Measurements from ENCODE around the gene SLC24A4. TPM values are rescaled to one million over a fixed set of nuclear protein-coding genes. Genes with fewer than 3 reads are reported as not detected.
A peak's percentile ranks its signal among the peaks of the same experiment; 100 is the strongest.
"Not testable (repeated sequence)": the region's sequence is repeated elsewhere in the genome, so short reads cannot be mapped to it uniquely, and the experiment has no call there.

The SLC24A4 gene
- total RNA-seq, 1 donor from 2014 or later: 3.6 TPM

DNA sequence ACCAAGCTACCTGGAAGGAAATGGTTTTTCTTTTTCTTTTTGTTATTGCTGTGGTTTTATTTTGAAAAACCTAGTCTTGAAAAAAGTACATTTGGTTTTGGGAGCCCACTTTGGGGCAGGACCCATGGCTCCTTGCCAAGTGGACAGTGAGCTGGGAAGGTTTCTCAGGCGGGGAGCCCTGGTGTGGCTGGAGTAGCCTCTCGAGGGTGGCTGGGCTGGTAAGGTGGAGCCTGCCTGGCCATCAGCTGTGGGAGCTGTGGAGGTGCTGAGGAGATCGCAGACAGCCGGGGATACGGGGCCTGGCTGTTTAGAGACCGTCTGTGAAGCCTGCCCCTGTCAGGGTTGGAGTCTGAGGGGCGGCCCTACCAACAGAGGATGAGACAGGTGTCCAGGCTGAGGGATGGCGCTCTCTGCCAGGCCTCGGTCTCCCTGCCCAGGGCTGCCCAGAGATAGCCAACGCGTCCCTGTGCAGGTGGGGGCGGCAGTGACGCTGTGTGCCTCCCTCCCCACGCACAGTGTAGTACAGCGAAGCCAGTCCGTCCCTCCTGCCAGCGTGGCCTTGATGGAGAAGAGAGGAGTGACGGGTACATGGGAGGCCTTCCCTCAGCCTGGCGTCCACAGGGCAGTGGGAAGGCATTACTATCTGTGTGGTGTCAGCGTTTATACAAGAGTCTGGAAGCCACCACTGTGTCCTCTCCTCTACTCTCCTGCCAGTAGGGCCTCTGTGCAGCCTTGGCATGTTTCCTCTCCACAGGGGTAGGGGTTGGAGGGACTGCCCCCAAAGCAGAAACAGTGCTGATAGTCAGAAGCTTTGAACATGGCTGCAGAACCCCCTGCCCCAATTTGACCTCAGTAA is 196.5 kb downstream of the SLC24A4 start:
- DNase-seq (ENCODE audit: low spot score): no peak
- intact Hi-C loops (cut with DNase I): no loop called here
- ATAC-seq: no peak

DNA sequence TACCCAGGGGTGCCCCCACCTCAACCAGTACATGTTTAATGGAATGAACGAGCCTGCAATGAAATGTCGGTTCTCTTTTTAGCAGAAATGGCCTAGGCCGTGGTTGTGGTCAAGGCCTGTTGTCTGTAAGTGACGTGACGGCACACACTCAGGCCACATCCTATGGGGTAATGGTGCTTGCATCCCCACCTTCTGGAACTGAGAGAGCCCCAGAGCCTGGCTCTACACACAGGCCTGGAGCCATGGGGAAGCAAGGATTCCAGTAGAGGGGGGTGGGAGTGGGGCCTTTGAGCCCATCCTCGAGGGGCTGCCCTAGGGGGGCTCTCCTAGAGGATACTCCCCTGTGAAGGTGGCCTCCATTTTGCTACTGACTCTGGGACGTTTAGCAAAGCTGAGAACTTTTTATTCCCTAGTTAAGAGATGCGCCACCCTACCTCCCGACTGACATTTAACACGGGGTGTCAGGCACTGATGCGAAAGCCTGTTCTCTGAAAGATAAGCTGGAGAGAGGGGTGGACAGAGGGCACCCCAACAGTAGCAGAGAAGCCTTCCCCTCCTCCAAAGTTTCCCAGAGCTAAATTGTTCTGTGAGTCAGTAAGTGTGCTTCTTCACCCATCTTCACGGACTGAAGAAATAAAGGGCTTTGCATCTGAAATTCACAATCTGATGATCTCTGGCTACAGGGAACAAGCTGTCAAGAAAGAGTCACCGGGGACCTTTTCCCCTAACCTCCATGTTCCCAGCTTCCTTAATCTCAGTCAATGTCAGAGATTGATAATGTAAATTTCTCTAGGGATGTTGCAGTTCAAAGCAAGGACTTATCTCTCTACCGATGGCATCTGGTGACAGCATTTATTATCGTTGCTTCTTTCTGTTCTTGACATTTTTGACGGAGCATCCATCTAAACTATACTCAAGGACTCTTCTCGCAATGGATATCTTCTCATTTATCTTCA is 197.4 kb downstream of the SLC24A4 start:
- ATAC-seq (no peak), DNase-seq (ENCODE audit: low spot score) (no peak)
- intact Hi-C loops (cut with DNase I): no loop called here

DNA sequence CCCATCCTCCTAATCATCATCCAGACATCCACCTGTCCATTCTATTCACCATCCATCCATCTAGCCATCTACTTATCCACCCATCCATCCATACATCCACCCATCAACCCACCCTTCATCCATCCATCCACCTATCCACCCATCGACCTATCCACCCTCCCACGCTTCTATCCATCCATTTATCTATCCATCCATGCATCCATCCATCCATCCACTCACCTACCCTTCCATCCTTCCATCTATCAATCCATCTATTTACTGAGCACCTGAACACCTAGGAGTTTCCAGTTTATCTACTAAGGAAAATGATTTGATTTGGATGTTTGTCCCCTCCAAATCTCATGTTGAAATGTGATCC is 198.1 kb downstream of the SLC24A4 start:
- intact Hi-C loops (cut with DNase I): no loop called here
- ATAC-seq (no peak), DNase-seq (ENCODE audit: low spot score) (no peak)

DNA sequence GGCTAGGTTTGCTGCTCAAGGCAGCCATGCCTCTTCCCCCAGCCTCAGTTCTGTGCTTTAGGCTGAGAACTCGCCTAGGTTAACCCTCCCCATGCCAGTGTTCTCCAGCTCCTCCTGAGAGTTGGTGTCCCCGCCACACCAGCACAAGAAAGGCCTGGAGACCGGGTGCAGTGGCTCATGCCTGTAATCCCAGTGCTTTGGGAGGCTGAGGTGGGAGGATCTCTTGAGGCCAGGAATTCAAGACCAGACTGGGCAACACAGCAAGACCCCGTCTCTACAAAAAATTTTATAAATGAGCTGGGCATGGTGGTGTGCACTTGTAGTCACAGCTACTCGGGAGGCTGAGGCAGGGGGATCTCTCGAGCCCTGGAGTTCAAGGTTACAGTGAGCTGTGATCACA is 200.8 kb downstream of the SLC24A4 start:
- ATAC-seq: no peak
- intact Hi-C loops (cut with DNase I): no loop called here
- DNase-seq (ENCODE audit: low spot score): no peak

DNA sequence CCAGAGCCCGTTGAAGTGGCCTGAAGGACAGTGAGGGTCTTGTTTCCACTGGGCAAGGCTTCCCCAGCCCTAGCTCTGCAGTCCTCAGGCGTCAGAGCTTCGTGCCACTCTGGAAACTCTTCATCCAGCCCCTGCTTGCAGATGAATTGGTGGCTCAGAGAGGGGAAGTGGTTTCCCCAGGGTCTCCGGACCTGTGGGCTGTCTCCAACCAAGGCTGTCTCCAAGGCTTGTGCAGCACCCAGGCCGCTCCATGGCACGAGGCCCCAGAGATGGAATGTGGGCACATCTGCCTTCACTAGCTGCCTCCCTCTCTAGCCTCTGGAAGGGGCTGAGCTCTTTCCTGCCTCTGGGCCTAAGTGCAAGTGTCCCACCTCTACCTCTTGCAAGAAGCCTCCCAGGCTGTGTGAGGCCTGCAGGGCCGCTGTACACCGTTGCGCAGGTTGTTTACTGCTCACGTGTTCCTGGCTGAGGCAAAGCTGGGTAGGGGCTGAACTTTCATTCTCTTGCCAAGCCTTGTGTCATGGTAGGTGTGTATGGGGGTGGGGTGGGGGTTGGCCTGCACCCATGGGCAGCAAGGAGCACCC is 201.7 kb downstream of the SLC24A4 start:
- intact Hi-C loops (cut with DNase I): no loop called here
- no peak for DNase-seq (ENCODE audit: low spot score)
- peak; percentile 10 for ATAC-seq

DNA sequence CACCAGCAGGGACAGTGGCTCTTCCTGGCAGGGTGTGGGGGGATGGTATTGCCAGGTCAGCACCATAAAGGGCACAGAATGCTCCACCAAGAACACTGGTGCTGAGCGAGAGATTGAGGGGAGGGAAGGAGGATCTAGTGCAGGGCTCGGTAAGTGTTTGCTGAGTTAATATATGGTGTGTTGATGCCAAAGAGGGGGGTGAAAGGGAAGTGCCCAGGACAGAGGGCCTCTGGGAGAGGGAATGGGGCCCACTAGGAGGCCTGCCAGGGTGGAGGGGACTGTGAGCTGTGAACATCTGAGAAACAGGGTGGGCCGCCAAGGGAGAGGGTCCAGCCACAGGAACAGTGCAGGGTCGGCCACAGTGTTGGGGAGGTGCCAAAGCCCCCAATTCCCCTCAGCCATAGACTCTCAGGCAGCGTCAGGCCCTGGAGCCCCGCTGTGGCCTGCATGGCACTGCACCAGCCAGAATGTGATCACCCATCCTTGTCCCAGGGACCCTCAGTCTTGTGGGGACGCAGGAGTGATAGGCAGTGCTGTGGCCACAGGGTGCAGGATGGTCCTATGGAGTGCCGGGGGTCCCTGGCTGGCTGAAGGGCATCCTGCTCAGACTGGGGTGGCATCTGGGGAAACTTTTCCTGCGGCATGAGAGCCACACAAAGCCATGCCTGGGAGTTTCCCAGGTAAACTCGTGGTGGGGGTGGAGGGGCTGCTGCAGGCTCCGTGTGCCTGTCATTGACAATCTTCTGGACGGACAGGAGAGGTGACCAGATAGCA is 202.5 kb downstream of the SLC24A4 start:
- ATAC-seq (peak; percentile 31), DNase-seq (ENCODE audit: low spot score) (no peak)
- intact Hi-C loops (cut with DNase I): no loop called here

DNA sequence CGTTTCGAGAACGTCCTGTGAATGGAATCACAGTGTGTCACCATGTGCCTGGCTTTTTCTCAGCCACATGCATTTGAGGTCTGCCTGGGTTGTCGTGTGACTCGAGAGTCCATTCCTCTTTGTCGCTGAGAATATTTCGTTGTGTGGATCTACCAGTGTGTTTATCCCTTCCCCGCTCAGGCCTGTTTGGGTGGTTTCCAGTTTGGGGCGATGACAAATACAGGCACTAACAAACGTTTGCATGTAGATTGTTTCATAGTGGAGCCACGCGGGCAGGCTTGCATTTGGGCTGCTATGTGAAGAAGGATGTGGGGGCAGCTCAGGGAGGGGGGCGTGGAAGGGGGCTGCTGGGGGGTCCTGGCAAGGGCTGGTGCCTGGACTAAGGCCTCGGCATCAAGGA is 204.8 kb downstream of the SLC24A4 start:
- intact Hi-C loops (cut with DNase I): no loop called here
- ATAC-seq (no peak), DNase-seq (ENCODE audit: low spot score) (no peak)

DNA sequence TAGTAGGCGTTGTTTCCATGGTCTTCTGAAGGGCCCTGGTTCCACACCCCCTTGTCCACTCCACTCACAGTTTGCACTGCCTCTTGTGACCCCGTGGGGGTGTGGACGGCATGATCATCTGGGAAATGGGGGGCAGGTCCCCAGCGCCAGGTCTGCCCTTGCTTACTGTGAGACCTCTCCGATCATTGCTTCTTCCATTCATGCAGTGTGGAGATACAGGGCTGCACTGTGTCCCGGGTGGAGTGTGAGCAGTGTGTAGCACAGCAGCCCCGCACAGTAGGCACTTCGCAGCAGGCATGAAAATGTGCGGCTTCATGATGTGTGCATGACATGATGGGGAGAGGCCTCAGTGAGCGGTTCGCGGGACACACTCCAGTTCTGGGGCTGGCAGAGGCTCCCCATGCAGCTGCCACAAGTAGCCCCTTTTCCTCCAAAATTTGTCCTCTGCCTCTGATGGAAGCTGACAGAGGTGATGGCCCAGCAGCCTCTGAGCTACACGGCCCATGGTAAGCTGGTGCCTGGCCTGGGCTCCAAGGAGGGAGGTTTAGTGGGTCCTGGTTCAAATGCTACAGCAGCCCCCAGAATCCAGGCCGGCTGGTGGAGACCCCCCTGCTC is 205.6 kb downstream of the SLC24A4 start:
- no peak for DNase-seq (ENCODE audit: low spot score)
- intact Hi-C loops (cut with DNase I): no loop called here

DNA sequence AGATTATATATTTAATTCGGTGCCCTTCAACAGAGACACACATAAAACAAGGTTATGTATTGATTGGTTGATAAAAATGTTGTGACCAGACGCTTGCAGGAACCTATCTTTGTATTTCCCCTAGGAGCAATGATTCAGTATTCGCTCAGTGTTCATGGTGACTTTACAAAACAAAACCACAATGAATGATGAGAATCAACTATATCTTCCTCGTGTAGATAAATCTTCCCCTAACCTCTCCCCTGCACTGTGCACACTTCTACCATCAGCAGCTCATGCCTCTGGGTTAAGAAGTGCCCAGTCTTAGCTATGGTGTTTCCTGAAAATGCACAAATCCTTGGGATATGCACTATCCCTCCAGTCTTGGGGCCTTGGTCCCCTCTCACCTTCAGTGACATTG is 206.9 kb downstream of the SLC24A4 start:
- no peak for DNase-seq (ENCODE audit: low spot score)
- intact Hi-C loops (cut with DNase I): no loop called here
- no peak for ATAC-seq

More for the DNA sequence above, 205.6 kb downstream of the SLC24A4 start:
- no peak for ATAC-seq

DNA sequence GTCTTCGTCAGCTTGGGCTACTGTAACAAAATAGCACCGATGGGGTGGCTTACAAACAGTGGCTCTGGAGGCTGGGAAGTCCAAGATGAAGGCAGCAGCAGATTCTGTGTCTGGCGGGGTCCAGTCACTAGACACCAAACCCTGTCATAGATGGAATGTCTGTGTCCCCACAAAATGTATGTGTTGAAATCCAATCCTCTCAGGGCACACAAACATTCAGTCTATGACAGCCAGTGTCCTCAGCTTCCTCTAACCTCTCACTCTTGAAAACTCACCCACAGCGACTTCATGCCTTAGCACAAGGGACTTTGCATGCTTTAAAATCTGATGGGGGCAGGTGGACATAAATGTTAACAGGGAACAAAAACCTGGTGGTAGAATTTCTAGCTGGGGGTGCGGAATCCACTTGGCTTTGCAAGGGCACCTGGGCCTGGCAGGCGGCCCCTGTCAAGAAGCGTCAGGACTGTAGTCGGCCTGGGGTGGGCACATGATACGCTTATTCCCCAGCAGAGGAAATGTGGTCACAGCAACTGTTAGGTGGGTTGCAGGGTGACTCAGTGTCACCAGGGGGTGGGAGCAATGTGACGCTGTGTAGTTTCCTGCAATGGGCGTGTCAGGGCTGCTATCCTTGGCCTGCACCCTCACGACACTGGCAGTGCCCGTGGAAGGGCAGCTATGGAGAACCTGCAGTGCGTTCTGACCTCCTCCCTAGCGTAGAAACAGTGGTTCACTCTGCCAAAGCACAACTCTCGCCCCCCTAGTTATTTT is 208.3 kb downstream of the SLC24A4 start:
- ATAC-seq (peak; percentile 46), DNase-seq (ENCODE audit: low spot score) (no peak)
- intact Hi-C loops (cut with DNase I): no loop called here

DNA sequence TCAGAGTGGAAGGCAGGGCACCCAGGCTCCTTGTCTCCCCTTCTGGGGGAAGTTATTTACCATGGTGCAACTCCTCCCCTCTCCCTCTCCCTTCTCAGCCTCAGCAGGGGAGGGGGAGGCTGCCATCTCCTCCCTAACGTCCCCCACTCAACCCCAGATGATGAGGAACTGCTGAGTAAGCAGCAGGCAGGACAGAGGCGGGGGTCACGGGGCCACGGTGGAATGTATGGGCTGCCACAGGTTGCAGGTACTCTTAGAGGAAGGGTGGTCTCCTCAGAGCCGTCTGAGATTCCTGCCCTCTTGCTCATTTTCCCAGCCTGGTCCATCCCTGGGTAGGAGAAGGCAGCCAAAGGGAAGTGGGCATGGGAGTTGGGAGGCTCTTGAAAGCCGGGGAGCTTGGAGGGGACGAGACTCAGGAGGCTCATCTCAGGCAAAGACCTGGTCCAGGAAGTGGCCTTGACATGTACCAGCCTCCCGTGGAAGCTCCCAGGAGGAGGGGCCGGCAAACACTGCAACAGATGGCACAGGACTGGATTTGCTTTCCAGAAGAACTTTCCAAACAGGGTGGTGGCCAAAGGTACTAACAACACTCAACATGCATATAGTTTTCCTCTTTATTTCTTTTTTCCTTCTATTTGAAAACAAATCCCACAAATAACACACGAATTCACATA is 209.7 kb downstream of the SLC24A4 start:
- ATAC-seq: no peak
- intact Hi-C loops (cut with DNase I): no loop called here
- DNase-seq (ENCODE audit: low spot score): no peak

DNA sequence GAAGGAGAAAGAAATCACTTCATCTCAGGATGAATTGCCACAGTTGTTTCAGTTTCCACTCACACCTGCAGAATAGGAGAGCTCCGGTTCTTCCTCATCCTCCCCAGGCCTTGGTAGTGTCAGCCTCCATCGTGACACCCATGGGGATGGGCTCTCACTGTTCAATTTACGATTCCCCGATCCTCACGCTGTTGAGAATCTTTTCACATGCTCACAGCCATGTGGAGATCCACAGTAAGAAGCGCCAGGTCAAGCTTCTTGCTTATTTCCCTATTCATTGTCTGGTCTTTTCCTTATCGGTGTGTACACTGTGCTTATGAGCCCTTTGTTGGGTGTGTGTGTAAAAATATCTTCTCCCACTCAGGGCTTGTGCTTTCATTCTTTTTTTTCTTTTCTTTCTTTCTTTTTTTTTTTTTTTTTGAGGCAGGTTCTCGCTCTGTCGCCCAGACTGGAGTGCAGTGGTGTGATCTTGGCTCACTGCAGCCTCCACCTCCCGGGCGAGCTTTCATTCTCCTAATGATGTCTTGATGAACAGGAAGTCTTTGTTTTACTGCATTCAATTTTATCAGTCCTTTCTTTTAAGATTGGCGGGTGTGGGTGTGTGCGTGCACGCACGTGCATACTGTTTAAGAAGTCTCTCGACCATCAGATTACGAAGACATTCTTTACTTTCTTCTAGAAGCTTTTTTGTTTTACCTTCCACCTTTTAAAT is 212.1 kb downstream of the SLC24A4 start:
- intact Hi-C loops (cut with DNase I): no loop called here
- DNase-seq (ENCODE audit: low spot score) (no peak), ATAC-seq (no peak)

DNA sequence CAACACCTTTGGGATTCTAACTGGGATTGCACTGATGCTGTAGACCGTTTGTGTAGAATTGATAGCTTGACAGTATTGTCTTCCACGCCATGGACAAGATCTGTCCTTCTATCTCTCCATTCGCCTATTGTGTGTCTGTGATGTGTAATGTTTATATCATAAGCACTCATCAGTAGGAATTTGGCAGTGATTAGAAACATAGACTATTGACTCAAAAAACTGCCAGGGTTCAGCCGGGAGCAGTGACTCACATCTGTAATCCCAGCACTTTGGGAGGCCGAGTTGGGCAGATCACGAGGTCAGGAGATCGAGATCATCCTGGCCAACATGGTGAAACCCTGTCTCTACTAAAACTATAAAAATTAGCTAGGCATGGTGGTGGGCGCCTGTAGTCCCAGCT is 213.3 kb downstream of the SLC24A4 start:
- DNase-seq (ENCODE audit: low spot score); ATAC-seq; intact Hi-C loops (cut with DNase I): not testable (repeated sequence)

DNA sequence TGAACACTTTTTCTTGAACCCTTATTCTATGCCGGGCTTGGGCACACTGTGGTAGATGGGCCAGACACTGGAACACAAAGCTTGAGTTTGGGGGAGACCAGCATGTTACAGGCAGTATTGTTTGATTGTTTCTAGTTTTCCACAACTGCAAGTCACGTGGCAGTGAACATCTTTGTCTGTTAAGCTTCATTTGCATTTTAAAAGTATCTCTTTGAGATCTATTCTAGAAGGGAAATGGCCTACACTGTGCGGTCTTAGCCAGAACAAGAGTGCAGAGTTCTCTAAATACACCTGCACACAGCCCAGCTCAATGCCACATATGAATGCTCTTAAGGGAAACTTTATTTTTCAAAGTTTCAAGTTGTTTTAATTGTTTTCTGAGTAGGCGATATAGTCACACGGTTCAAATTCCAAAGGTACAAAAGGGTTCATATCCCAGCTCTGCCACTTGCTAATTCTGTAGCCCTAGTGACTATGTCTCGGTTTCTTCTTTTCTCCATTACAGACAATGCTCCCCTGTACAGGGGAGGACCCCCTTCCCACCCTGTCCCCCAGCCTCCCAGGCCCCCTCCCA is 215.5 kb downstream of the SLC24A4 start:
- DNase-seq (ENCODE audit: low spot score): no peak

DNA sequence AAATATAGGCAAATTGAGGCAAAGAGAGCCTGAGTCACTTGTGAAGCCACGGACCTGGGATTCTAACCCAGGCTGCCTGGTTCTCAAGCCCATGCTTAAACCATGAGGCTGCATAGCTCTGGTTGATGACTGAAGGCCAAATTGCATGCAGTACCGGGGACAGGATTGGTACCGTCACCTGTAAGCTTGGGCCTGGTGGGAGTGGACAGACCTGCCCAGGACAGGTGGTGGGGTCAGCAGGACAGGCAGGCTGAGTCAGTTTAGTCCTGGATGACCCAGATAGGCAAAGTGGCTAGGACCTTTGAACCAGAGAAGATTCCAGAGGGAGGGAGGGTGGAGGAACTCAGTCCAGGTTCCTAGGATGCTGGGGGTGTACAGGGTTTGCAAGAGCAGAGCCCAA is 216.5 kb downstream of the SLC24A4 start:
- no peak for ATAC-seq
- intact Hi-C loops (cut with DNase I): no loop called here

More for the DNA sequence above, 215.5 kb downstream of the SLC24A4 start:
- intact Hi-C loops (cut with DNase I): no loop called here
- ATAC-seq: no peak

DNA sequence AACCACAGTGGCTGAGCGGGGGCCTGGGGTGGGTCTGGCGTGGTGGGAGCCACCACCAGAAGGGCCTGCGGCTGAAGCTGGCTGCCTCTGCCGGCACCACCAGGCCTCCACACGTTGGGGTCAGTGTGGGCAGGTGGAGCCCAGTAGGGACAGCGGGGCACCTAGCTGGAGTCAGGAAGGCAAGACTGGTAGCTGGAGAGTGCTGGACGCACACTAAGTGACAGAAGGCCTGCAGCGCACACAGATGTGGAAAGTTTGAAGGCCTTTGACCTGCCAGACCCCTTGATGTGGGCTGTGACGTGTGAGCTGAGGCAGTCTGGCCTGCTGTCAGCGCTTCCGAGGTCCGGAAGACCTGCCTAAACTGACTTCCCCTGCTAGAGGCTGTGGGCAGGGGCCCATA is 216.9 kb downstream of the SLC24A4 start:
- DNase-seq (ENCODE audit: low spot score) (no peak), ATAC-seq (peak; percentile 59)
- intact Hi-C loops (cut with DNase I): no loop called here

More for the DNA sequence above, 216.5 kb downstream of the SLC24A4 start:
- DNase-seq (ENCODE audit: low spot score): no peak

Data from sciatic nerve (tissue), 2 donors.